Astrocyte (in vitro differentiated cells and primary cell): Measurements from ENCODE around the gene TMEM225B. TPM values are rescaled to one million over a fixed set of nuclear protein-coding genes. Genes with fewer than 3 reads are reported as not detected.

Source experiments
- DNase-seq: peaks from one replicate; pipeline ENCODE4 v3.0.0-alpha.2; 2010; ENCODE audit warnings: low read depth
- FAIRE-seq: peaks from 2 replicates; lab custom pipeline; 2011; peaks lifted over from hg19 to GRCh38; lab: Jason Lieb, UNC
- H2AFZ ChIP-seq: 2 replicates; pipeline ENCODE4 v1.6.0; 2012; ENCODE audit warnings: low read depth, low read length, inconsistent platforms
- H3K27ac ChIP-seq: 2 replicates; pipeline ENCODE4 v1.5.1; 2011; ENCODE audit warnings: low read depth, low read length, inconsistent platforms
- H3K27me3 ChIP-seq: 2 replicates; pipeline ENCODE4 v1.6.0; 2011; ENCODE audit warnings: low read length, inconsistent platforms; ENCODE audit not compliant: insufficient read depth
- H3K36me3 ChIP-seq: 2 replicates; pipeline ENCODE4 v1.5.1; 2011; ENCODE audit warnings: low read length, inconsistent platforms; ENCODE audit not compliant: insufficient read depth
- H3K4me1 ChIP-seq: 2 replicates; pipeline ENCODE4 v1.5.1; 2011; ENCODE audit warnings: low read length, inconsistent platforms; ENCODE audit not compliant: insufficient read depth
- H3K4me2 ChIP-seq: 2 replicates; pipeline ENCODE4 v1.6.0; 2012; ENCODE audit warnings: low read length, inconsistent platforms
- H3K4me3 ChIP-seq: 2 replicates; pipeline ENCODE4 v1.5.1; 2011; ENCODE audit warnings: low read depth, mild to moderate bottlenecking, low read length, inconsistent platforms; ENCODE audit not compliant: insufficient read depth
- H3K79me2 ChIP-seq: 2 replicates; pipeline ENCODE4 v1.6.0; 2012; ENCODE audit warnings: mild to moderate bottlenecking, low read length, inconsistent platforms; ENCODE audit not compliant: insufficient read depth
- H3K9ac ChIP-seq: 2 replicates; pipeline ENCODE4 v1.6.0; 2012; ENCODE audit warnings: mild to moderate bottlenecking, low read length, inconsistent platforms
- H3K9me3 ChIP-seq: 2 replicates; pipeline ENCODE4 v1.5.1; 2012; ENCODE audit warnings: low read depth, mild to moderate bottlenecking, low read length, inconsistent platforms; ENCODE audit not compliant: insufficient read depth
- H4K20me1 ChIP-seq: 2 replicates; pipeline ENCODE4 v1.6.0; 2012; ENCODE audit warnings: low read length, inconsistent platforms; ENCODE audit not compliant: insufficient read depth
- H3K27ac Mint-ChIP-seq: one replicate; pipeline ENCODE4 v1.8.0; 2021; ENCODE audit warnings: mild to moderate bottlenecking, mixed read lengths; ENCODE audit not compliant: unreplicated experiment
- H3K27me3 Mint-ChIP-seq: one replicate; pipeline ENCODE4 v1.8.0; 2021; ENCODE audit warnings: low read depth, mixed read lengths; ENCODE audit not compliant: unreplicated experiment
- H3K36me3 Mint-ChIP-seq: one replicate; pipeline ENCODE4 v1.8.0; 2021; ENCODE audit warnings: low read depth, mixed read lengths; ENCODE audit not compliant: unreplicated experiment
- H3K4me1 Mint-ChIP-seq: one replicate; pipeline ENCODE4 v1.8.0; 2021; ENCODE audit warnings: low read depth, mixed read lengths; ENCODE audit not compliant: unreplicated experiment
- H3K4me3 Mint-ChIP-seq: one replicate; pipeline ENCODE4 v1.8.0; 2021; ENCODE audit warnings: mild to moderate bottlenecking, moderate library complexity, mixed read lengths; ENCODE audit not compliant: unreplicated experiment
- H3K9me3 Mint-ChIP-seq: one replicate; pipeline ENCODE4 v1.8.0; 2021; ENCODE audit warnings: mild to moderate bottlenecking, mixed read lengths; ENCODE audit not compliant: unreplicated experiment
- EZH2 ChIP-seq: IDR thresholded peaks from 2 replicates; pipeline ENCODE4 v1.6.1; 2012; ENCODE audit warnings: mild to moderate bottlenecking, low read length, inconsistent platforms; ENCODE audit not compliant: insufficient read depth
- total RNA-seq: library from RNA; stranded (reverse); gene quantifications from 2 replicates; pipeline ENCODE4 v1.2.1, GENCODE V29; 2021
- TF ChIP-seq, protein P1 (sequence below): IDR thresholded peaks from 2 replicates; pipeline ENCODE4 v1.5.1; 2011; ENCODE audit warnings: low read depth, mild to moderate bottlenecking, inconsistent platforms, low read length, moderate library complexity; ENCODE audit not compliant: insufficient read depth

TMEM225B gene
- total RNA-seq, 1 donor from 2014 or later = 0.23 TPM

DNA sequence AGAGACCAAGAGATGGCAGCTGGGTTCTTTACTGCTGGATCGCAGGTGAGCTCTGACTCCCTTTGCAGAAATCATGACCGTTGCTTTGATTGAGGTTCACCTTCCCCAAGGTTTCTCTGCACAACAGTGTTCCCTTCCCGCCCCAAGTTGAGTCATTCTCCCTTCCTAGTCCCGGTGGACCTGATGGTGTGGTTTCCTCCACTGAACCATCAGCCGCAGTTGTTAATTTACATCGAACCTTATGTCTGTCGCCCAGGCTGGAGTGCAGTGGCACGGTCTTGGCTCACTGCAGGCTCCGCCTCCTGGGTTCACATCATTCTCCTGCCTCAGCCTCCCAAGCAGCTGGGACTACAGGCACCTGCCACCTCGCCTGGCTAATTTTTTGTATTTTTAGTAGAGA, 24.5 kb downstream of the TMEM225B start:
- Histone ChIP-seq H3K27me3 (no peaks in the 10 kb centered on the region), H3K27ac (no peak overlapping the region), H3K4me2 (no peak overlapping the region), H3K4me3 (no peak overlapping the region), H3K4me1 (peaks cover 5% of the 10 kb centered on the region), H3K9ac (no peak overlapping the region), H3K79me2 (peaks cover 18% of the 10 kb centered on the region), H3K9me3 (no peaks in the 10 kb centered on the region), H4K20me1 (peaks cover 31% of the 10 kb centered on the region), H3K36me3 (peaks cover 45% of the 10 kb centered on the region), H2AFZ (no peak overlapping the region)
- no peaks in the 10 kb centered on the region for H3K27me3 Mint-ChIP-seq
- peaks cover 14% of the 10 kb centered on the region for H3K4me1 Mint-ChIP-seq
- no peaks in the 10 kb centered on the region for H3K9me3 Mint-ChIP-seq
- peaks cover 30% of the 10 kb centered on the region for H3K36me3 Mint-ChIP-seq
- FAIRE-seq = no peak
- TF ChIP-seq, protein P1, sequence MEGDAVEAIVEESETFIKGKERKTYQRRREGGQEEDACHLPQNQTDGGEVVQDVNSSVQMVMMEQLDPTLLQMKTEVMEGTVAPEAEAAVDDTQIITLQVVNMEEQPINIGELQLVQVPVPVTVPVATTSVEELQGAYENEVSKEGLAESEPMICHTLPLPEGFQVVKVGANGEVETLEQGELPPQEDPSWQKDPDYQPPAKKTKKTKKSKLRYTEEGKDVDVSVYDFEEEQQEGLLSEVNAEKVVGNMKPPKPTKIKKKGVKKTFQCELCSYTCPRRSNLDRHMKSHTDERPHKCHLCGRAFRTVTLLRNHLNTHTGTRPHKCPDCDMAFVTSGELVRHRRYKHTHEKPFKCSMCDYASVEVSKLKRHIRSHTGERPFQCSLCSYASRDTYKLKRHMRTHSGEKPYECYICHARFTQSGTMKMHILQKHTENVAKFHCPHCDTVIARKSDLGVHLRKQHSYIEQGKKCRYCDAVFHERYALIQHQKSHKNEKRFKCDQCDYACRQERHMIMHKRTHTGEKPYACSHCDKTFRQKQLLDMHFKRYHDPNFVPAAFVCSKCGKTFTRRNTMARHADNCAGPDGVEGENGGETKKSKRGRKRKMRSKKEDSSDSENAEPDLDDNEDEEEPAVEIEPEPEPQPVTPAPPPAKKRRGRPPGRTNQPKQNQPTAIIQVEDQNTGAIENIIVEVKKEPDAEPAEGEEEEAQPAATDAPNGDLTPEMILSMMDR = no peak
- TF ChIP-seq EZH2 = no peak
- no peak overlapping the region for H3K4me3 Mint-ChIP-seq
- no peak for DNase-seq
- no peak overlapping the region for H3K27ac Mint-ChIP-seq

DNA sequence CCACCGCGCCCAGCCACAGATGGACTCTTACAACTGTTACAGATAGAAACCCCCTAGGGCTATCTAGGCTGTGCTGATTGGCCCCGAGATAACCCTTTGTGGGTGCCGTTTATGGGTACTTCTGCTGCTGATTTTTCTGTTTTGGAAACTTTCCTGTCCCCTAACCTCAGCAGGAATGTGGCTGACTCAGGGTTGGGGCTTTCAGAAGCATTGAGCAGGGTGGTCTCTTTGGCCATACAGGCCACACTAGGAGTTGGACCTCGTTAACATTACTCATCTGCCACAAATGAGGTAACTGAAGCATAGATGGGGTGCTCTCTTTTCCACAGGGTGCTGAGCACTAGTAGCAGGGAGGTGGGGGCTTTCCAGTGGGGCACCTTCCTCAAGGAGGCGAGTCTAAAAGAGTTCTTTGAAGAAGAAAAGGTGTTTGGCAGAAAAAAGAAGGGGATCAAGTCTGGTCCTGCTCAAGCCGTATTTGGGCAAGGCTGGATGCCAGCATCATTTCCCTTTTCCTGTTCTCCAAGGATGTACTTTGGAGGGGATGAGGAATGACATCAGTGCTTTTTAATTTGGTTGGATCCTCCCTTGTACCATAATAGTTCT, 25.1 kb downstream of the TMEM225B start:
- H3K79me2 ChIP-seq = peaks cover 12% of the 10 kb centered on the region
- Mint-ChIP-seq H3K36me3 (peaks cover 28% of the 10 kb centered on the region), H3K4me1 (peaks cover 9% of the 10 kb centered on the region), H3K9me3 (no peaks in the 10 kb centered on the region), H3K27ac (no peak overlapping the region), H3K27me3 (no peaks in the 10 kb centered on the region), H3K4me3 (no peak overlapping the region)
- no peak overlapping the region for H2AFZ ChIP-seq
- H3K4me3 ChIP-seq = no peak overlapping the region
- no peak for TF ChIP-seq EZH2
- TF ChIP-seq, protein P1 = no peak
- H3K4me2 ChIP-seq = no peak overlapping the region
- H4K20me1 ChIP-seq = peaks cover 25% of the 10 kb centered on the region
- H3K9ac ChIP-seq = no peak overlapping the region
- H3K27me3 ChIP-seq = no peaks in the 10 kb centered on the region
- H3K36me3 ChIP-seq = peaks cover 49% of the 10 kb centered on the region
- H3K27ac ChIP-seq = no peak overlapping the region
- FAIRE-seq (no peak), DNase-seq (peak; percentile 13)
- H3K9me3 ChIP-seq = no peaks in the 10 kb centered on the region
- H3K4me1 ChIP-seq = peaks cover 4% of the 10 kb centered on the region

DNA sequence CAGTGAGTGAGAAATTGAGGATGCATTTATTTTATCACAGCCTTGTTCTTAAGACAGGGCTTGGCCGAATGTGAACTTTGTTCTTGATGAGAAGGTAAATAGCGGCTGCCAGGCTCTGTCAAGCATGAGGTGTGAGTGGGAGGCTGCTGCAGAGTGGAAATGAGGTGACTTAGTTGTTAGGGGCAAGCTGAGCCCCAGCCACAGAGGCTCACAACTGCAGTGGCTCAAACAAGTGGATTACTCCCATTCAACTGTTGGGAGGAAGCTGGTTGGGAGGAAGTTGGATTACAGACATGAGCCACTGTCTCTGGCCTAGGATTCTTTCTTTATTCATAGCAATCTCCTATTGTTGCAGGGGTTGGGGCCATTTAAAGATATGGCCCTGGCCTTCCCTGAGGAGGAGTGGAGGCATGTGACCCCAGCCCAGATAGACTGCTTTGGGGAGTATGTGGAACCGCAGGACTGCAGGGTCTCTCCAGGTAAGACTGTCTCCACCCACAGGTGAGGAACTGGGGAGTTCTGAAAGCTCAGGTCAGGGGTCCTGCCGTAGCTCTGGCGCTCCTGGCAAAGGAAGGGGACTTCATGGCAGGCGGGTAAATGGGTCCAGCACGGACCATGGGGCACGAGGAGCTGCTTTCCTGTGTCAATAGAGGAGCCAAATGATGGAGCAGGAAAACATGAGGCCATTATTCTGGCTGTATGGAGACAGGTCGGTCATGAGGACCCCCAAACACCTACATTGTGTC, 25.8 kb downstream of the TMEM225B start:
- peaks cover 46% of the 10 kb centered on the region for H3K36me3 ChIP-seq

More for the DNA sequence above, 25.8 kb downstream of the TMEM225B start:
- H3K4me1 Mint-ChIP-seq = peaks cover 2% of the 10 kb centered on the region
- H3K4me3 ChIP-seq = no peak overlapping the region
- peaks cover 4% of the 10 kb centered on the region for H3K4me1 ChIP-seq
- no peaks in the 10 kb centered on the region for H3K9me3 Mint-ChIP-seq
- no peak overlapping the region for H3K4me2 ChIP-seq
- no peak overlapping the region for H3K9ac ChIP-seq
- no peak overlapping the region for H3K27ac ChIP-seq
- peaks cover 25% of the 10 kb centered on the region for H4K20me1 ChIP-seq
- peaks cover 32% of the 10 kb centered on the region for H3K36me3 Mint-ChIP-seq
- no peaks in the 10 kb centered on the region for H3K27me3 ChIP-seq
- peaks cover 11% of the 10 kb centered on the region for H3K79me2 ChIP-seq
- H3K27ac Mint-ChIP-seq = no peak overlapping the region
- no peak for FAIRE-seq
- no peak overlapping the region for H2AFZ ChIP-seq
- no peaks in the 10 kb centered on the region for H3K27me3 Mint-ChIP-seq
- no peaks in the 10 kb centered on the region for H3K9me3 ChIP-seq
- no peak overlapping the region for H3K4me3 Mint-ChIP-seq
- no peak for TF ChIP-seq EZH2
- TF ChIP-seq, protein P1 = no peak
- DNase-seq = no peak
